Mammary epithelial cell (primary cell): Measurements from ENCODE around the gene FBLN2.

Experiments used
- CTCF ChIP-seq, 2 donors: IDR thresholded peaks in 1 of 2; conservative IDR thresholded peaks in 1 of 2; 2 replicates each; pipeline ENCODE4 v1.5.1; 2011 to 2012; ENCODE audit warnings: inconsistent platforms in 2 of 2, low read length in 2 of 2, mild to moderate bottlenecking in 2 of 2, control low read depth in 1 of 2, low read depth in 1 of 2; ENCODE audit not compliant: insufficient read depth in 1 of 2; ENCODE audit errors: extremely low read depth in 1 of 2
- EZH2 ChIP-seq: IDR thresholded peaks from 2 replicates; pipeline ENCODE4 v1.6.1; 2012; ENCODE audit warnings: low read length, inconsistent platforms, borderline replicate concordance

DNA sequence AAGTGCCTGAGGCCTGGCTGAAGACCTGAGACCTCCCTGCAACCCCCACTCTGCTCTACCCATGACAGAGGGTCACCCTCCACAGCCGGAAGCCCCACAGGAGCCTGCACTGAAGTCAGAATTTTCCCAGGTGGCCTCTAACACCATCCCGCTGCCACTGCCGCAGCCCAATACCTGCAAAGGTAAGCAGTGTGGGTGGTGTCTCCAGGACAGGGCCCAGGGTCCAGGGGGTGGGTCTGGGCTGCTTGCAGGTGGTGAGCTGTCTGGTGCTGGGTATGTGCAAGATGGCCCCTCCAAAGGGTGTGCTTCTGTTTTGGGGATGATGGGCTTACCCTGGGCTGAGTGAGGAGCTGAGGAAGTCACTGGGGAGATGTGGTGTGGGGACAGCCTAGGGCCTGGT is 69.9 kb downstream of the FBLN2 start:
- no peak for TF ChIP-seq CTCF (conservative IDR thresholded peaks at IDR 0.05 in 1 of 2, IDR thresholded peaks at IDR 0.05 in 1 of 2; ENCODE audit: extremely low read depth in 1 of 2, insufficient read depth in 1 of 2, low read depth in 1 of 2, low read length in 2 of 2)
- no peak for TF ChIP-seq EZH2
